Measurements from ENCODE around the gene TAS2R7.
"Not testable (repeated sequence)": the region's sequence is repeated elsewhere in the genome, so short reads cannot be mapped to it uniquely, and the experiment has no call there.

Gene TAS2R7, protein sequence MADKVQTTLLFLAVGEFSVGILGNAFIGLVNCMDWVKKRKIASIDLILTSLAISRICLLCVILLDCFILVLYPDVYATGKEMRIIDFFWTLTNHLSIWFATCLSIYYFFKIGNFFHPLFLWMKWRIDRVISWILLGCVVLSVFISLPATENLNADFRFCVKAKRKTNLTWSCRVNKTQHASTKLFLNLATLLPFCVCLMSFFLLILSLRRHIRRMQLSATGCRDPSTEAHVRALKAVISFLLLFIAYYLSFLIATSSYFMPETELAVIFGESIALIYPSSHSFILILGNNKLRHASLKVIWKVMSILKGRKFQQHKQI

DNA sequence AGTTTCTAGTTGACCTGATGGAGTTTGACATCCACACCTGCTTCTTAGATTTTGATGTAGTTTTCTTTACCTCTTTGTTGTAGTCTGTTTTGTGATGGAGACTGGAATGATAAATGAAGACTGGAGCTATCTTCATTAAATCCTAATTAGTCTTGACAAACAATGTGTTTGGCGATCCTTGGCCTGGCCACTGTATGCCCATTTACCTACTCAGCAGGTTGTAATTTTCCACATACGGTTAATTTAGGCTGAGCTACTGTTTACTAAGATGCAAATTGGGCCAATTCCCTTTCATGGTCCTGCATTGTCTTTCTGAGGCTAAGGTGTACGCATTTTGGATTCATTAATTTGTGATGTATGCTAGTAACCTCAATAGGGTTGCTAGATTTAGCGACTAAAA lies at the start of gene TAS2R7:
TSS of gene TAS2R7 (minus strand) at position 41 of the 400 bp plus-strand sequence. CDS start 57 bp downstream, outside the sequence.
- no peak for DNase-seq

DNA sequence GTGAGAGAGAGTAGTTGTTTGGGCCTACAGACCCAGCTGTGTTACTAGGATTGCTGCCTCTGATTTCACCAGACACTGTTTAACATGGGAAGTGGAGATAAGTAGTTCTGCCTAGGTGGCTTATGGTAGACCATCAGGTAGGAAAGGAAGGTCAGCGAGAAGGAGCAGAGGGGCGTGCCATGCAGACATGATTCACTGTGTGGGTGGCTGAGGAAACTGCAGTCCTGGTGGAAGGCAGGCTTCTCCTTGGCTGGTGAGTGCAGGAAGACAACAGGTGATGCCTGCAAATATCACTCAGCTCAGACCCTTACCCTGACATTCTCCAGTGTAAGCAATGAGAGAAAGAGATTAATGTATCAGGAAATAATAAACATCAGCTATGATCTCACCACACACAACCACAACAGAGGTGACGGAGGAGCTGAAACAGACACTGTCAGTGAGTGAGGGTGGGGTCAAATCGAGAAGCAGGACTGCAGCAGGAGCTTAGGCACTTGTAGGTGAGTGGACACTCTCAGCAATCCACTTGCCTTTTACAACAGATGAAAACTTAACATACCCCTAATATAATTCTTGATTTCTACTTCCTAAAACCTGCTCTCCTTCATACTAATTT lies 48.9 kb upstream of the TAS2R7 start:
- DNase-seq, result no peak

DNA sequence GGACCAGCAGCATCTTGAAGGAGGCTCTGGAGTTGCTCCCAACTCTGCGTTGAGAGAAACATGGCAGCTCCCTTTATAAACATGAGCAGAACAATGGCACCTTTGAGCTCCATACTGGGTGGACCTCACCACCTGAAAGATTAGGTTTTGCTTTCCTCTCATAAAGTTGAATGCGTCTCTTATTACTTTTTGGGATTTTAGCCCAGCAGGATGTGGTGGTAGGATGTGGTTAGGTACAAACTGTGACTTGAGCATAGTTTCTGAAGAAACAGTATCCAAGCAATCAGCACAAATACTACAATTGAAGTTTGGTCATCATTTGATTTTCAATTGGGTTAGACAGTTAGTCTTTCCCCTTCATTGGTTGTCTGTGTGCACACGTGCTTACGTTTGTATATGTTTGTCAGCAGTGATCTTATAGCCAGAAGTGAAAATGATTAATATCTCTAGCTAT lies 47.0 kb upstream of the TAS2R7 start, which contains the start of gene PRR4:
TSS of gene PRR4 (minus strand) at position 51 of the 454 bp plus-strand sequence. CDS start at position 13, 38 bp downstream.
- DNase-seq, result no peak

DNA sequence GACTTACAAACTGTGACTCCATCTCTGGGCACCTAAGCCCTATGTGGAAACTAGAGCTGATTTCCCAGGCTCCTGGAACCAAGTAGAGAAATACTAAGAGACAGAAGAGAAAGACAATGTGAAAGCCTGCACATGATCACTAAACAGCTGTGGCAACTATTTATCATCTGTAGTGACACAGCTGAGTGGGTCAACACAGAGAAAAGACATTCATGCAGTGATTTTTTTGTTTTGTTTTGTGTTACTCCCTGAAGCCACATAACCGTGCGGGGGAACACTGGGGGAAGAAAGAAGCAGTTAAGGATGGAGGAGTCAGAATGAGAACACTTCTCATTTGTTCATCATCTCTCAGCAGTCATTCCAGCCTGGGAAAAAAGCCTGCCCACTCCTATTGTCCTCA lies 45.3 kb upstream of the TAS2R7 start:
- no peak for DNase-seq

DNA sequence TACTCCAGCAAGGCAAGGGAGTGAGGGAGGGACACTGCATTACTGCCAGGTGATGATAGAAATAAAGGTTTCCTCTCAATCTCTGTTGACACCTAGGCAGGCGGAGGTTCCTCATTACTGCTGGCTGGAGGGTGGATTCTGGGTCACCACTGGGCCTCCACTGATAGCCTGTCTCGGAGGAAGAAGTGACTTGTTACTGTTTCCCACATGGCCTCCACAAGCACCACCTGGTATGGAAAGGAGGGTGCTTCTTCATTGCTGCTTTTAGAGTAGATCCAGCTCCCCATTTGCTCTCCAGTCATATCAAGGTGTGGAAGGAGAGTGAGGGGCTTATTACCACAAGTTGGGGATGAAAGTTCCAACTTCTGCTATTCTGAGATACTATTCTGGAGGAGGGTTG lies 40.4 kb upstream of the TAS2R7 start:
- DNase-seq, result no peak

DNA sequence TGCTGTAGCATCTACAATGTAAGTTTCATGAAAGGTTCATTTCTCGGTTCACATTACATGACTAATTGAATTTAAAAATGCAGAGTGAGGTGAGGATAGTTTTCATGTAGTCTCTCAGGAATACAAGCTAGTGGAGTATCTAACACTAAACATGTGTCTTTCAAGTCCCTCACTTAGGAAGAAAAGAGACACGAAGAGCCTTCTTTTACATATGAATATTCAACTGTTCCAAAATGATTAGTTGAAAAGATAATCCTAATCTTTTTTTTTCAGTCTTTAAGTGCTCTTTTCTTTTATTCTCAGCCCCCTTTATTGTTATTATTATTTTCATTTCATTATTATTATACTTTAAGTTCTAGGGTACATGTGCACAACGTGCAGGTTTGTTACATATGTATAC lies 36.0 kb upstream of the TAS2R7 start:
- DNase-seq, result no peak

DNA sequence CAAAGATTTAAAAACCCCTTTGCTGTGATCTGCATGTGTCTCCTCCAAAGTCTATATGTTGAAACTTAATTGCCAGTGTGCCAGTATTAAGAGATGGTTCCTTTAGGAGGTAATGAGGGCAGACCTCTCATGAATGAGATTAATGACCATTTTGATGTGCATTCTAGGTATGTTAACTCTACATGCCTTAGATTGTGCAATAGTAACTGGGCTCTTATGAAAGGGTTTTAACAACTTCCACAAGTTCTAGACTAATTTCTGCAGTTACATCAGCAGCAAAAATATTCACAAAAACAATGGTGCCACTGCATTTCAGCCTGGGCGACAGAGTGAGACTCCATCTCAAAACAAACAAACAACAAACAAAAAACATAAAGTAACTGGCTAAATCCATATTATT lies 27.6 kb upstream of the TAS2R7 start:
- DNase-seq, result no peak

DNA sequence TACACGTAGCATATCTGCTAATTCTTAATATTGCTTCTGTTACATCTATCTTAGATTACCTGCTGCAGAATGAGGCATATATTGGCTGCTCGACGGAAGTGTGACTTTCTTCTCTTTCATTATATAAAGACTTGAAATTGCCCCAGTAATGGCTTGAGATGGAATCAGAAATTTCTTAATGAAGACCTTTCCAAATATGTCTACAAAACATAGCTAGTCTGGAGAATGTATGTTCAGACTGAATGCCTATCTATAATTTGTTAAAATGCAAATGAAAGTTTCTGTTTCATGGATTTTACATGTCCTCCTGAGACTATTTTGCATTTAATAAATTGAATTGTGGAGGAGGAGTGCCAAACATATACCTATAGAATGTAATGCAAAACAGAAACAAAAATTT lies 23.8 kb upstream of the TAS2R7 start, which contains the start of gene TAS2R10:
TSS of gene TAS2R10 (minus strand) at position 101 of the 400 bp plus-strand sequence. CDS start at position 12, 89 bp downstream.
- DNase-seq, result no peak

DNA sequence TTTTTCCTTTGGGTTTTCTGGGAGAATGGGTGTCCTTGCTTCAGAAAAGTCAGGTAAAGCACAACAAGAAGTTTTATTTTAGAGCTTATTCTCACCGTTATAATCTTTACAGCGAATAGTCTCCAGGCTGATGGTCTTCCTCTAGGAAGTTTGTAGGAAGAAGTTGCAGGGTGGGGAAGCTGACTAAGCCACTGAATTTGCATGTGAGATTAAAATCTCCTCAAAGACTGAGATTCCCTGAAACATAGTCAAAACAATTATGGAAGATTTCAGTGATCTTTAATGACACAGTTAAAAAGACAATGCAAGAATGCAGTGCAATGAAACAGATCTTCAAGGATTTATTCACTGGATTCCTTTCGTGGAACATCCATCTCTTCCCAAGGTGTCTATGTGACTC lies 22.5 kb upstream of the TAS2R7 start:
- no peak for DNase-seq

DNA sequence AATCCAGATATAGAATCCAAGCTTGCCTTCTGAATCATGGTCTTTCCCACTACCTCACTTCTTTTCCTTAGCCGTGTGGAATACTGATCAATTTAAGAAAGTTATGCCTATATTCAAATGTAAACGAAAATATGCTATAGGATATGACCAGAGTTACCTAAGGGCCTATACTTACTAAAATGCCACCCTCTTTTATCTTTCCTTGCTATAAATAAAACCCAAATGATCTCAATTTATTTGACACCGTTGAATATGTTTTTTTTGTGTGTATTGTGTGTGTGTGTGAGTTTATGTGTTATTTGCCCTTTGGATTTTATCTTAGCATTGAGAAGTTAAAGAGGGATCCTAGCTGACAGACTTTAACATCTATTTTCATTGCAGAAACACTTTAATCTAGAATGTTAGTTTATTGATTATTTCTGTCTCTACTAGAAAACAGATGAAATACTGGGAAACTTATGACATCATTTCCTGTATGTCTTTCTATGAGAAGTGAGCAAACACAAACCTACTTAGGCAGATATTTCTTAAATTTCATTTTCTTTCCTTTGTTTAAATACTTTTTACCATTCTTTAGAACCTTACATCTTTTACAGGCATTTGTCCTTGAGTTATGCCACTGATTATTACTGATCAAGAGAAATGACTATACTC lies 9.6 kb upstream of the TAS2R7 start:
- DNase-seq, result no peak

DNA sequence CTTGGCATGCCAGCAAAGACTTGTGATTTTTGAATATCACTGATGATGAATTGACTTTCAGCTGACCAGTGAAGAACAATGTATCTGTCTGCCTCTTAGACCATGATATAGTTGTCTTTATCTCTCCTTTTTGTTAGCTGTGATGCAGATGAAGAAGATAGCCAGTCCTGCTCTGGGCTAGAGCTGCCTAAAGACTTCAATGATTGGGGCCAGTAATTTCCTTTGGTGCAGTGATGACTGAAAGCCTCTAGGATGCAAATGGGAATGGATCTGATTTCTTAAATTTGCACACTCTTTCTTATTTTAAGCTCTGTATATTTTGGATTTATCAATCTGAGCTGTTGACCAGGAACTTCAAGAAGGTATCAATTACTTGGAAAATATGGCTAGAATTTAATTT lies 7.6 kb upstream of the TAS2R7 start, which contains the start of gene TAS2R9:
TSS of gene TAS2R9 (minus strand) at position 101 of the 400 bp plus-strand sequence. CDS start at position 8, 93 bp downstream.
- DNase-seq, result no peak

DNA sequence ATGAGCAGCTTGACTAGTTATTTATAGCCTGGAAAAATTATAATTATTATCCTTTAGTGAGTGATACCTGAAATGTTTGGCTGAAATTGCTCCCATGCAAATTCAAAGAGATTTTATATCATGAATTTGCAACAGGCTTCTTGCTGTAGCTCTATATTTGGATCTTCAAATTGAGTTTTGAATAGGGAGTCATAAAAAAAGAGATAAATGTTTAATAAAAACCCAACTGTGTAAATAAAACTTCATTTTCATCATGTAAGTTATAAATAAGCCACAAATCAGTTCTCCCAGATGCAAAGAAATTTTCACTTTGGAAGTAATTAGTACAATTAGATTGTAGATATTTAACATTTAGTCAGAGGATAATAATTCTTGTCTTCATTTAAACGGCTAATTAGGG lies 4.8 kb upstream of the TAS2R7 start, which contains the start of gene TAS2R8:
TSS of gene TAS2R8 (minus strand) at position 101 of the 400 bp plus-strand sequence. CDS start 306 bp downstream, outside the sequence.
- no peak for DNase-seq

DNA sequence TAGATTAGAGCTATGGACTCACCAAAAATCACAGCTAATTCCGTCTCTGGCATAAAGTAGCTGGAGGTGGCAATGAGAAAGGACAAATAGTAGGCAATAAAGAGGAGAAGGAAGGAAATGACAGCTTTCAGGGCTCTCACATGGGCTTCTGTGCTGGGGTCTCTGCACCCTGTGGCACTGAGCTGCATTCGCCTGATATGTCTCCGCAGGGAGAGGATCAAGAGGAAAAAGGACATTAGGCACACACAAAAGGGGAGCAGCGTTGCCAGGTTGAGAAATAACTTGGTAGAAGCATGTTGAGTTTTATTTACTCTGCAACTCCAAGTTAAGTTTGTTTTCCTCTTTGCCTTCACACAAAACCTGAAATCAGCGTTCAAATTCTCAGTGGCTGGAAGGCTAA lies 686 bp downstream of the TAS2R7 start:
- no peak for DNase-seq

DNA sequence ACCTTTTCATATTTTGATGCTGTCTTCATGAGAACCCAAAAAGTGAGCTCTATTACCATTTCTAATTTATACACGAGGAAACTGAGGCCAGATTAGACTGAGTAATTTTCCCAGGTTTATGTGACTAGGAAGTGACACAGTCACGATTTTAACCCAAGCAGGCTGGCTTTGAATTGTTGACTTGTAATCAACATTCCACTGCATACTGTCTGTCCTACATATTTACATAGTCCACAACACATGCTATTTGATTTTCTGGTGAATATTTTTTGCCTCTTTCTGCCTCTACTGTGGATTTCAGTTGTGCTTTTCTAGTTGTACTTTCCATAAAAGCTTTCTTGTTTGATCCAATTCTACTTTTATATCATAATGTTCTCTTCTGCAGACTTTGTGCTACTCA lies 8.2 kb downstream of the TAS2R7 start:
- no peak for DNase-seq

DNA sequence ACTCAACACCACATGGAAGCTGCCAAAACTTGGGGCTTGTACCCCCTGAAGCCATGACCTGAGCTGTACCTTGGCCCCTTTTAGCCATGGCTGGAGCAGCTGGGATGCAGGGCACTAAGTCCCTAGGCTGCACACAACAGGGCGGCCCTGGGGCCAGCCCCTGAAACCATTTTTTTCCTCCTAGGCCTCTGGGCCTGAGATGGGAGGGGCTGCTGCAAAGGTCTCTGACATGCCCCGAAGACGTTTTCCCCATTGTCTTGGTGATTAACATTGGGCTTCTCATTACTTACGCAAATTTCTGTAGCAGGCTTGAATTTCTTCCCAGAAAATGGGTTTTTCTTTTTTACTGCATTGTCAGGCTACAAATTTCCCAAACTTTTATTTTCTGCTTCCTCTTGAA lies 10.7 kb downstream of the TAS2R7 start:
- DNase-seq, result not testable (repeated sequence)

DNA sequence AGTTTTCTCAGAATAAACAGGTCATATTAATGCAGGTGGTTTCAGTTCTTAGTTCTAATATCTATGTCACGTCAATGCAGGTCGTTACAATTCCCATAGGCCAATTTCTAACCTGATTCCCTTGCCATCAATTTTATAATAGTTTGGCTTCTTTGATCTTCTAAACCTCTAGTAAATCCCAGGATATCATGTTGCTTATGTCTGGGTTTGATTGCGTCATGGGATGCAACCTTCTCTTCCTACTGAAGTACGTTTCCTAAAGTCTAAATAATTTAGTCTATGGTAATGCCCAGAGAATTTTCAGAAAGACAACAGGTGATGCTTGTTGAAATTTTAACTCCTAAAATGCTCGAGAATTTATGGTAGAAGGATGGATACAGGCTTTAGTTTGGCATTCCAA lies 19.2 kb downstream of the TAS2R7 start:
- no peak for DNase-seq

DNA sequence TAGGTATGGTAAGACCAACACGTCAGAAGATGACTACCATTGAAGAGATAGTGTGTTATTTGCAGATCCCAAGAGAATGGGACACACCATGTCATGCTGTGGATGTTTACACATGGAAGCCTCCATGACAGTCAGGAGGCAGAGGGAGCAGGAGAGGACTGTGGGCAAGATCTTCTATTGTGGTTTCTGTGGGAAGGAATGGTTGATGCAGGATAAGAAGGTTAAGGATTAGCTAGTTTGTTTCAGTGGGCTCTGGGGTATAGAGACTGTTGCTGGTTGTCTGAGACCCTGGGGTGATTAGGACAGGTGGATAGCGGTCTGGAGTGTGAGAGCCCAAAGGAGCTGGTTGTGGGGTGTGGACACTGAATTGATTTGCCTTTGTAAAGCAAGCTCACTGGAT lies 23.3 kb downstream of the TAS2R7 start:
- DNase-seq, result no peak

DNA sequence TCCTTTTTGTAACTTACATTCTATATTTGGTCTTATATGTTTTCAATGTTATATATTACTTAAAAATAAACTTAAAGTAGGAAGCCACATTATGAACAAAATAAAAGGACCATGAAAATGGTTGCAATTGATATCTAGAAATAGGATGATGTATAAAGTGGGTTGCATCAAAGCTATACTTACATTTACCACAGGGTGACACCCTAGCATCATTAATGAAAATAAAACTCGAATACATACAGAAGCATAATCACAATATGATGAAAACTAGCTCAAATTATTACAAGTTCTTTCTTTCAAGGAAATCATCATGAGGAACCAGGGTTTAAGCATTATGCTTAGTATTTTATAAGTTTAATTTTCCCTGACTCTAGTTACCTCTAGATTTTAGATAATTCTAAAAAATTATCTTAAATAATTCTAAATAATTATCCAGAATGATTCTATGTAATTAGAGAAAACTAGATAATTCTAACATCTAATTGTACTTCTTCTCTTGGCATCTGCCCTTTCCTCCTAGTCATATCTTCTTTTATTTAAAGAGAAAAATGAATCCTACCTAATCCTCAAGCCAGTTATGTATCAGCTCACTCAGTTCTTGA lies 31.2 kb downstream of the TAS2R7 start:
- no peak for DNase-seq

DNA sequence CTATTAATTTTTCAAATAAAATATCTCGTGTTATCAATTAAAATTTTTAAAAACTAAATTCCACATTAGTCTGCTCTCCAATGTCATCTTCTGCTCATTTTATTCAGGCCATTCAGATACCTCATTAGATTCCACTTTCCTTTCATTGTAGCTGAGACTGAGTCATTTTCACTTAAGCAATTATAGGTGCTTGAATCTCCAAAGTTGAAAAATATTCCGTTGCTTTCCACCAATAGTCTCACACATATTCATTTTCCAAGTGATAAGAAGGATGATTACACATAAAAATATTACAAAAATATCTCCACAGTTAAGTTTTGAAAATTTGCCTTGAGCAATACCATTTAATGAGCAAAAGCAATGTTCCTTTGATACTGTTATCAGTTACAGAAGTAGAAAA lies 42.8 kb downstream of the TAS2R7 start:
- no peak for DNase-seq

DNA sequence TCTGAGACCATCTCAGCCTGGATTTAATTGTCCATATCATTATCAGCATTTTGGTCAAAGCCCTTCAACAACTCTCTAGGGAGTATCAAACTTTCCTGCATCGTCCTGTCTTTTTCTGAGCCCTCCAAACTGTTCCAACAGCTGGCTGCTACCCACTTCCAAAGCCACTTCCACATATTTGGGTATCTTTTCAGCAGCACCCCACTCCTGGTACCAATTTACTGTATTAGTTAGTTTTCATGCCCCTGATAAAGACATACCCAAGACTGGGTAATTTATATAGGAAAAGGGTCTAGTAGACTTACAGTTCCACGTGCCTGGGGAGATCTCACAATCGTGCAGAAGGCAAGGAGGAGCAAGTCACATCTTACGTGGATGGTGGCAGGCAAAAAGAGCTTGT lies 46.2 kb downstream of the TAS2R7 start:
- no peak for DNase-seq

DNA sequence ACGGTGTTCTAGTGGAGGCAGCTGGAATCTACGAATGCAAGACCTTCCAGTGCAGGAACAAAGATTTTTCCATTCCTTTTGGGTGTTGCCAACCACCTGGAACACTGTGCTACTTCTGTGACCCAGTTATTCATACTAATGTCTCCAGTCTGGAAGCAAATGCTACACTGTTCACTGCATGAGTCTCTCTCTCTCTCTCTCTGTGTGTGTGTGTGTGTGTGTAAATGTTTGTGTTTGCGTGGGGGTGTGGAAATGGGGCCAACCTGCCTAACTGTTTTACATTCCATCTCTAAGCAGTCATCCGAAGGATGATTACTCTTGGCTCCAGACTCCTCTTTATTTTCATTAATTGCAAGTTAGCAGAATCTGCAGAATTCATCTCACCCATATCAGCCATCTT lies 49.4 kb downstream of the TAS2R7 start:
- DNase-seq, result no peak
